KBM-7 (cell line): ENCODE data around the gene PLEKHM1.

ENCODE experiments used
- DNase-seq: peaks from one replicate; pipeline ENCODE4 v3.0.0-alpha.2; 2015
- in situ Hi-C: fragments of 300-500 bp; cut with MboI; formaldehyde crosslinking; loops from 2 replicates; pipeline ENCODE4 v1.14.3; 2020; ENCODE audit warnings: low sequenced_read_pairs, low pct_unique_long_range_greater_than_20kb, mixed read lengths

Gene PLEKHM1

DNA sequence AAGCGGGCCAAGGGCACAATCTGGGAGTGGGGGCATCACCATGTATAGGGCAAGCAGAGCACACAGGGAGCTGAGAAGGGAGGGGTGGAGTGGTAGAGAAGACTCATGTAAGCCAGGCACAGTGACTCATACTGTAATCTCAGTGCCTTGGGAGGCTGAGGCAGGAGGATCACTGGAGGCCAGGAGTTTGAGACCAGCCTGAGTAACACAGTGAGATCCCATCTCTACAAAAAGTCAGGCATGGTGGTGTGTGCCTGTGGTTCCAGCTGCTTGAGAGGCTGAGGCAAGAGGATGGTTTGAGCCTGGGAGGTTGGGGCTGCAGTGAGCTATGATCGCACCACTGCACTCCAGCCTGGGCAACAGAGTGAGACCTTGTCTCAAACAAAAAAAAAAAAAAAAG, 98.6 kb downstream of the PLEKHM1 start:
- no peak for DNase-seq
- in situ Hi-C loops: loop anchor here (10.0 kb wide), 1 partner anchor 117 kb away; no protein-coding TSS in a partner anchor

DNA sequence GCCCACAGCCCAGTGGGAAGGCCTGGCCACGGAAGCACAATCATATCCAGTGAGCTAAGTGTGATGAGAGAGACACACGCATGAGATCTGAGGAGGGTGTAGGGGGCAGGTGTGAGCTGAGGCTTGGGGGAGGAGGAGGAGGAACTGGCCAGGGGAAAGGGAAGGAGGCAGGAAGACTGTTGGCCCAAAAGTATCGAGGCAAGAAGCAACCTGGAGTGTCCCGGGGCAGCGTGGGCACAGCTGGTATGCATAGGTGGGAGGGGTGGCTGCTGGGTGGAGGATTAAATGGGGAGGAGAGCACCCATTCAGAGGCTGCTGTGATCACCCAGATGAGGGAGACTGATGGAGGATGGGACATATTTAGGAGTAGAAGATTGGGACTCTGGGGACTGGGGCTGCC, 99.2 kb downstream of the PLEKHM1 start:
- in situ Hi-C loops: loop anchor here (10.0 kb wide), 1 partner anchor 116 kb away; no protein-coding TSS in a partner anchor
- no peak for DNase-seq

DNA sequence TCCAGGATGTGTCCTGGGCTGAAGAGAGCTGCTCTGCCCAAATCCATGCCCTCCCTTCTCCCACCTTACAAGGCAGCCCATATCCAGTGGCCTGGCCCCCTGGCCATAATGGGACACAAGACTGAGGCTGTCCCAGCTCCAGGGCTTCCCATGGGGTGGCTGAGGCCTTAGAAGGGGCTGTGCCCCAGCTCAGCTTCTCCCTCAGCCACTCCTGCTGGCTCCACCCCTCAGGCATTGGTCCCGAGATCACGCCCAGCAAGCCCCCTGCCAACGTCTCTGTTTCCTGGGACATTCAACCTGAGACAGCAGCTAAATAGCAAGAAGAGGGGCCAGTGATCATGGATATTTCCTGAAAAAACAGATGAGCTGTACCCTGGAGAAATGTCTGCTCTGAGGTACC, 101.2 kb downstream of the PLEKHM1 start:
- in situ Hi-C loops: no loop called here
- DNase-seq: no peak

DNA sequence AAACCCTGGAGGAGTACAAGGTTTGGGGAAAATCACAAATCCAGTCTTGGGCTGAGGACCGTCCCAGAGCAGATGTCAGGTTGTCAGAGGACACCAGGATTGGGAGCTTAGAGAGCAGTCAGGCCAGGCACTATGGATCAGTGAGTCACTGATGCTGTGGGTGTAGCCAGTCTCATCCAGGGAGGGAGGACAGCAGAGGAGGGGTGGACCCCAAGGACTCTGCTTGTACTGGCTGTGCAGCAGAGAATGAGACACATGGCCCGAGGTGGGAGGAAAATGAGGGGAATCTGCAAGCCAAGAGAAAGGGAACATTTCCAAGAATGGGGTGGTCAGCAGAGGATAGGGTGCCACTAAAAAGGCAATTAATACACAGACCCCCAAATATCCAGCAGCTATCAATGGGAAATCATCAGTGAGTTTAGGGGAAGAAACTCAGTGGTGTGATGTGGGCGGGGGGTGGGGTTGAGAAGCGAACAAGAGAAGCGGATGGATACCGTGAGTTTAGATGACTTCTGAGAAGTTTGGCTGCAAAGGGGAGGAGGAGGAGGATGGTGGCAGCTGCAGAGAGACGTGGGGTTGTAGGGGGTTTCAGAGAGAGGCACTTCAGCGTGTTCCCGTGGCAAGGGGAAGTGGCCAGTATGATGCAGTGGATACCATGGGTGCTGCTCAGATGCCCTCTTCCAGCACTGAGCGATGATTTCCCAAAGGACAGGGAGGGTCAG, 101.8 kb downstream of the PLEKHM1 start:
- no peak for DNase-seq
- in situ Hi-C loops: no loop called here

DNA sequence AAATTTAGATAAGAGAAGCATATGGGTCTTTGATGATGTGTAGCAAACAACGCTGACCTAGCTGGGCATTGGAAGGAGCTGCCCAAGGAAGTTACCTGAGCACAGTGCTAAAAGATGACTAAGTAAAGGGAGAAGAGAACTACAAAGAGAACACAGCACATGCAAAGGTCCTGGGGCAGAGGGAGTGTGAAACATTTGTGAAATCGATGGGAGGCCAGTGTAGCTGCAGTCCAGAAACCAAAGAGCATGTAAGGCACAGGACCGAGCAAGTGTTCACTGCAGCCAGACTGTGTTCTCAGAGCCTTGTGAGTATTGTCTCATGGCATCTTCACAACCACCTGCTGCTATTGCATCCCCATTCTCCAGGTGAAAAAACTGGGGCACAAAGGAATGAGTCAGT, 102.8 kb downstream of the PLEKHM1 start:
- no peak for DNase-seq
- in situ Hi-C loops: no loop called here

DNA sequence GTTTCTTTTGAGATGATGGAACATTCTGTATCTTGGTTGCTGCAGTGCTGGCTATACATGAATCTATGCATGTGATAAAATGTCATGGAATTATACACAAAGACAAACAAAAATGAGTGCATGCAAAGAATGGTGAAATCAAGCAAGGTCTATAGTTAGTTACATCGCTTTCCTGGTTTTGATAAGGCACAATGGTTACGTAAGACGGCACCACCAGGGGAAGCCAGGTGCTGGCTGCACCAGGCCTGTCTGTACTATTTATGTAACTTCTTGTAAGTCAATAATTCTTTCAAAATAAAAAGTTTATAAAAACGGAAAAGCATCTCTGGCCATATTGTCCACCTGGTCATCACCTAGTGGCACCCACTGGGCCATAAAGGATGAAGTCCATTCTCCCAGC, 104.3 kb downstream of the PLEKHM1 start:
- no peak for DNase-seq
- in situ Hi-C loops: no loop called here
